Bronchial epithelial cell (primary cell): ENCODE data around the gene DNAL1. TPM values are rescaled to one million over a fixed set of nuclear protein-coding genes. Genes with fewer than 3 reads are reported as not detected.

Experiments
- DNase-seq: peaks from one replicate; pipeline ENCODE4 v3.0.0-alpha.2; 2010; ENCODE audit warnings: low read depth
- FAIRE-seq: peaks from 2 replicates; lab custom pipeline; 2011; peaks lifted over from hg19 to GRCh38; lab: Jason Lieb, UNC
- H3K27me3 ChIP-seq: 2 replicates; pipeline ENCODE4 v1.5.1; 2011; ENCODE audit warnings: low read length; ENCODE audit not compliant: control insufficient read depth, insufficient read depth
- H3K36me3 ChIP-seq: 2 replicates; pipeline ENCODE4 v1.5.1; 2011; ENCODE audit warnings: low read length; ENCODE audit not compliant: control insufficient read depth, insufficient read depth
- H3K4me3 ChIP-seq: 2 replicates; pipeline ENCODE4 v1.5.1; 2011; ENCODE audit warnings: mild to moderate bottlenecking, low read depth, low read length, control low read depth
- CTCF ChIP-seq: IDR thresholded peaks from 2 replicates; pipeline ENCODE4 v1.5.1; 2011; ENCODE audit warnings: mild to moderate bottlenecking, moderate library complexity, low read length, control low read depth, inconsistent platforms; ENCODE audit not compliant: insufficient read depth, severe bottlenecking
- total RNA-seq: library from RNA; depleted of rRNA; stranded (reverse); fragments of >200 nt; gene quantifications from 2 replicates; pipeline ENCODE4 v1.2.1, GENCODE V29; 2014

Gene DNAL1
- total RNA-seq, 1 donor from 2014 or later, result 5.8 TPM

DNA sequence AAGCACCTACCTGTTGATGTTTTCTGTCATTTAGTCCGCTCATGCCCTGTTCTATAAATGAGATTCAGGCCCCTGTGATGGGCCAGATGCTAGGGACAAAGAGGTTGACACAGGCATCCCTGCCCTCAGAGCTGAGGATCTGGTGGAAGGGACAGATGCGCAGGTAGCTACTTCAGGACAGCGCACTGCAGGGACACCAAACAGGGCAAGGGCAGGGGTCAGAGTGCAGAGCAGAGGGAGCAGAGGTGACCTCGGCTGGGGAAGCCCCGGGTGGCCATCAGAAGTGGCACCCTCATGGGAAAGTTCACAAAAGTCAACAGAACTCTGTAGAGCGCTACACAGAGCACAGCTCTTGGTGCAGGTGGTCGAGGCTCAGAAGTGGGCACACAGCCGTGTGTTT, 75.0 kb downstream of the DNAL1 start:
- no peak for TF ChIP-seq CTCF
- Histone ChIP-seq H3K36me3 (peaks cover 38% of the 10 kb centered on the region), H3K4me3 (no peak overlapping the region), H3K27me3 (no peaks in the 10 kb centered on the region)
- no peak for DNase-seq
- FAIRE-seq, result no peak

DNA sequence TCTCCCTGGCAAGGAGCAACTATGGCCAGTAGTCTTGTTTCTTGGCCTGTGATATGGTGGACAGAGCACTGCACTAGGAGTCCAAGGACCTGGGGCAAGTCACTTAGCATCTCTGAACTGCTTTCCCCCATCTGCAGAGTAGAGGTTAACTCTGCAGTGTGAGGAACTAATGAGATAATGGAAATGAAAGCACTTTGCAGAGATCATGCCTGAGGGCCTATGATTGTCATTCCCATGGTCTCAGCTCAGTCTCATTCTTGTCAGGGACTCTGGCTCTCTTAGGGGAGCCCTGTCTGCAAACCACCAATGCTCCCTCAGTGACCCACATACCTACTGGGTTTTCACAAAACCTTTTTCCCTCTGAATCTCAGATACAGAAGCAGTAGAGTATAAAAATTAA, 75.8 kb downstream of the DNAL1 start:
- H3K36me3 ChIP-seq, result peaks cover 41% of the 10 kb centered on the region
- TF ChIP-seq CTCF, result no peak
- no peak overlapping the region for H3K4me3 ChIP-seq
- DNase-seq (no peak), FAIRE-seq (no peak)
- H3K27me3 ChIP-seq, result no peaks in the 10 kb centered on the region

DNA sequence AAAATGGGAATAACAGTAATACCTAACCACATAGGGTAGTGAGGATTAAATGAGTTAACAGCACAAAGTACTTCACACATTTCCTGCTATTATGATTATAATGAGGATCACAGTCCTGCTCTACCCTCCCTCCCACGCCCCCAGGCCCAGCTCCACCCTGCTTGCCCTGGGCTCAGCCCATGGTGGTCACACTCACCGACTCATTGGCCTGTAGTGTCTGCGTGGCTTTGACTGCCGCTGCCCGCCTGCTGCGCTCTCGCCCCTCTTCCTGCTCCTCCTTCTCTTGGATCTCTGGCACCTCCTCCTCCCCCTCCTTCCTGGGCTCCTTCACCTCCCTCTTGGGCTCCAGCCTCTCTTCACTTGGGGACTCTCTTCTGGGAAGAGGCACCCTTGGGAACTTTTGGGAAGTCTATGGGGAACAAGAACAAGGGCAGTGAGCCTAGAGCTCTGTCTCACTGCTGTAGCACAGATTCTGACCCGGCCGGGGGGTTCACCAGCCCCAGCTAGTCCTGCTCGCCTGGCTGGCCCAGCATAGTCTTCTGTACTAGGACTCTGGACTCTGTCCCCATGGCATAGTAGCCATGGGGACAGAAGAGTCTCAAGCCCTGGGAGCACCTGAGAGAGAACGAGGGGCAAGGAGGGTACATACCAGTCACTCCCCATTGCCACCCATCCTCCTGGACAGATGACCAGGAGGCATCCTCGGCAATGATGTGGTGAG, 76.5 kb downstream of the DNAL1 start:
- no peak for FAIRE-seq
- DNase-seq, result no peak
- Histone ChIP-seq H3K36me3 (peaks cover 47% of the 10 kb centered on the region), H3K27me3 (no peaks in the 10 kb centered on the region), H3K4me3 (no peak overlapping the region)
- no peak for TF ChIP-seq CTCF

DNA sequence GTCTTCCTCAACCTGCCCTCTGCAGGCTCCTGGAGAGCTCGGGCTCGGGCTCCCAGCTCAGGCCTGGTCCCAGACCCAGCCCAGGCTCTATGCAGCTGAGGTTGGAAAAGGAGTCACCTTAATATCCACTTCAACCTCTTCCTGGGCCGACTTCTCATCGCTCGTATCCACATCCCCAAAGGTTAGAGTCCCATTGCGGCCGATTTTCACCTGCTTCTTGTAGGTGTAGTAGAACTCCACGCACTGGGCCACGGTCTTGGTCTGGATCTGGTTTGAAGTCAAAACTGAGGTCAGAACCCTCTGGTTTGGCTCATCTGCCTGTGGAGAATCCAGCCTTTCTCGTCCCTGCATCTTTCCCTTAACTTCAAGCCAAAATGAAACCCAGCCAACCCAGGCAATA, 77.8 kb downstream of the DNAL1 start:
- no peak for DNase-seq

DNA sequence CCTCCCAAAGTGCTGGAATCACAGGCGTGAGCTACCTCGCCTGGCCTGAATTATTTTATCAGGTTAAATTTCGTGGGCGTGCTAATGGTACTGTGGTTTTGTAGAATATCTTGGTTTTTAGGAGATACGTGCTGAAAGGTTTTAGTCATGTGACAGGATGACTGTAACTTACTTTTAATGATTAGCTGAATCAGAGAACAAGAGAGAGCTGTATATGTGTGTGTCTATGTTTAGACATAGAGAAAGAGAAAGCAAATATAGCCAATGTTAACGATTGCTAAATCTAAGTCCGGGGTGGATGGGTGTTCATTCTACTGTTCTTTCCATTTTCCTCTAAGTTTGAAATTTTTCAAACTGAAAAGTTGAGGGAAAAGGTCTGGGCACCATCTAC, 78.6 kb downstream of the DNAL1 start:
- no peak for TF ChIP-seq CTCF
- no peak for DNase-seq
- Histone ChIP-seq H3K27me3 (no peaks in the 10 kb centered on the region), H3K36me3 (peaks cover 53% of the 10 kb centered on the region), H3K4me3 (no peak overlapping the region)
- FAIRE-seq, result no peak

More for the DNA sequence above, 77.8 kb downstream of the DNAL1 start:
- no peak for FAIRE-seq
- no peak for TF ChIP-seq CTCF
- peaks cover 54% of the 10 kb centered on the region for H3K36me3 ChIP-seq
- no peak overlapping the region for H3K4me3 ChIP-seq
- H3K27me3 ChIP-seq, result no peaks in the 10 kb centered on the region
